ENCODE measurements around the gene EHMT1. TPM values are rescaled to one million over a fixed set of nuclear protein-coding genes. Genes with fewer than 3 reads are reported as not detected.

EHMT1 gene
- total and polyA plus RNA-seq, 9 of the 15 experiments (the other 6 are each of a cell fraction or from before 2014, with no cell fraction given), result 2.2 to 76.0 (median 36.4) TPM

DNA sequence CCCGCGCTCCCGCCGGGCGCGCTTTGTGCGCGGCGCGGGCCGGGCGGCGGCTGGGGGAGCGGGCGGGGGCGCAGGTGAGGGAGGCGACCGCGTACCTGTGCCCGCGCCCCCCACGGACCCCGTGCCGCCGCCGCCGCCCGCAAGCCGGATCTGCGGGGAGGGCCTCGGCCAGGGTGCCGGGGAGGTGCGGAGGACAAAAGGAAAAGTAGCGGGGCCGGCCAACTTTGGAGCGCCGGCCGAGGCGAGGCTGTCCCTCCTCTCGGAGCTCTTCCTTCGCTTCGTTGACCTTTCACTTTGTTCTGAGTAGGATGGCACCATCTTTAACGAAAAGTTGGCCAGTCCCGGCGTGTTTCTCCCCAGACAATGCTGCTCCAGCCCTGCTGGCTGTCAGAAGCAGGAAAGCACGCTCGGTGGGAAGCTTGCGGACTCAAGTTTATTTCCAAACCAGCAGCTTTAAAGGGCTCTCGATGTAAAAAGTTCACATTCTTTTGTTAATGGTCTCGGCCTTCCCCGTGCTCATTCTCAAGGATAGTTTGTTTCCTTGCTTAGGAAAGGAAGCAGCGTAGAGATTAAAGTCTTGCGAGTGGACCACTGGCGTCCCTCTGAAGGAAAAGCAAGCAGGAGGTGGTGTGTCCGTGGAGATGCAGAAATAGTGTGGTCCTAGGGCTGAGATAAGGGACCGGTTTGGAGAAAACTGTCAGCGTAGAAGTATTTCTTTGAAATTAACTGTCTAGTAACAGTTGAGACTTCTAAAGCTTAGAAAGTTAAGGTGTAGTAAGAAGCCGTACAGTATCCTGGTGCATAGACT is 639 bp downstream of the EHMT1 start (continued):
- TF ChIP-seq, protein P1, sequence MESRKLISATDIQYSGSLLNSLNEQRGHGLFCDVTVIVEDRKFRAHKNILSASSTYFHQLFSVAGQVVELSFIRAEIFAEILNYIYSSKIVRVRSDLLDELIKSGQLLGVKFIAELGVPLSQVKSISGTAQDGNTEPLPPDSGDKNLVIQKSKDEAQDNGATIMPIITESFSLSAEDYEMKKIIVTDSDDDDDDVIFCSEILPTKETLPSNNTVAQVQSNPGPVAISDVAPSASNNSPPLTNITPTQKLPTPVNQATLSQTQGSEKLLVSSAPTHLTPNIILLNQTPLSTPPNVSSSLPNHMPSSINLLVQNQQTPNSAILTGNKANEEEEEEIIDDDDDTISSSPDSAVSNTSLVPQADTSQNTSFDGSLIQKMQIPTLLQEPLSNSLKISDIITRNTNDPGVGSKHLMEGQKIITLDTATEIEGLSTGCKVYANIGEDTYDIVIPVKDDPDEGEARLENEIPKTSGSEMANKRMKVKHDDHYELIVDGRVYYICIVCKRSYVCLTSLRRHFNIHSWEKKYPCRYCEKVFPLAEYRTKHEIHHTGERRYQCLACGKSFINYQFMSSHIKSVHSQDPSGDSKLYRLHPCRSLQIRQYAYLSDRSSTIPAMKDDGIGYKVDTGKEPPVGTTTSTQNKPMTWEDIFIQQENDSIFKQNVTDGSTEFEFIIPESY (CRISPR knock-in tag; IDR thresholded peaks at IDR 0.05), result 0 out of 2 replicates have a peak, but pooled peaks have one; percentile 40
- 0 out of 2 replicates have a peak, but pooled peaks have one; percentile 16 for TF ChIP-seq DPF2 (IDR thresholded peaks at IDR 0.05)
- TF ChIP-seq, protein P2, sequence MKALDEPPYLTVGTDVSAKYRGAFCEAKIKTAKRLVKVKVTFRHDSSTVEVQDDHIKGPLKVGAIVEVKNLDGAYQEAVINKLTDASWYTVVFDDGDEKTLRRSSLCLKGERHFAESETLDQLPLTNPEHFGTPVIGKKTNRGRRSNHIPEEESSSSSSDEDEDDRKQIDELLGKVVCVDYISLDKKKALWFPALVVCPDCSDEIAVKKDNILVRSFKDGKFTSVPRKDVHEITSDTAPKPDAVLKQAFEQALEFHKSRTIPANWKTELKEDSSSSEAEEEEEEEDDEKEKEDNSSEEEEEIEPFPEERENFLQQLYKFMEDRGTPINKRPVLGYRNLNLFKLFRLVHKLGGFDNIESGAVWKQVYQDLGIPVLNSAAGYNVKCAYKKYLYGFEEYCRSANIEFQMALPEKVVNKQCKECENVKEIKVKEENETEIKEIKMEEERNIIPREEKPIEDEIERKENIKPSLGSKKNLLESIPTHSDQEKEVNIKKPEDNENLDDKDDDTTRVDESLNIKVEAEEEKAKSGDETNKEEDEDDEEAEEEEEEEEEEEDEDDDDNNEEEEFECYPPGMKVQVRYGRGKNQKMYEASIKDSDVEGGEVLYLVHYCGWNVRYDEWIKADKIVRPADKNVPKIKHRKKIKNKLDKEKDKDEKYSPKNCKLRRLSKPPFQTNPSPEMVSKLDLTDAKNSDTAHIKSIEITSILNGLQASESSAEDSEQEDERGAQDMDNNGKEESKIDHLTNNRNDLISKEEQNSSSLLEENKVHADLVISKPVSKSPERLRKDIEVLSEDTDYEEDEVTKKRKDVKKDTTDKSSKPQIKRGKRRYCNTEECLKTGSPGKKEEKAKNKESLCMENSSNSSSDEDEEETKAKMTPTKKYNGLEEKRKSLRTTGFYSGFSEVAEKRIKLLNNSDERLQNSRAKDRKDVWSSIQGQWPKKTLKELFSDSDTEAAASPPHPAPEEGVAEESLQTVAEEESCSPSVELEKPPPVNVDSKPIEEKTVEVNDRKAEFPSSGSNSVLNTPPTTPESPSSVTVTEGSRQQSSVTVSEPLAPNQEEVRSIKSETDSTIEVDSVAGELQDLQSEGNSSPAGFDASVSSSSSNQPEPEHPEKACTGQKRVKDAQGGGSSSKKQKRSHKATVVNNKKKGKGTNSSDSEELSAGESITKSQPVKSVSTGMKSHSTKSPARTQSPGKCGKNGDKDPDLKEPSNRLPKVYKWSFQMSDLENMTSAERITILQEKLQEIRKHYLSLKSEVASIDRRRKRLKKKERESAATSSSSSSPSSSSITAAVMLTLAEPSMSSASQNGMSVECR (CRISPR knock-in tag; IDR thresholded peaks at IDR 0.05), result peak; percentile 28; the same call in 1 of the 2 replicates
- TF ChIP-seq NRF1 (conservative IDR thresholded peaks at IDR 0.05 in 1 of 2, IDR thresholded peaks at IDR 0.05 in 1 of 2), result 0 out of 4 replicates have a peak, but pooled peaks have one; percentile 10 to 18
- TF ChIP-seq, protein P3, sequence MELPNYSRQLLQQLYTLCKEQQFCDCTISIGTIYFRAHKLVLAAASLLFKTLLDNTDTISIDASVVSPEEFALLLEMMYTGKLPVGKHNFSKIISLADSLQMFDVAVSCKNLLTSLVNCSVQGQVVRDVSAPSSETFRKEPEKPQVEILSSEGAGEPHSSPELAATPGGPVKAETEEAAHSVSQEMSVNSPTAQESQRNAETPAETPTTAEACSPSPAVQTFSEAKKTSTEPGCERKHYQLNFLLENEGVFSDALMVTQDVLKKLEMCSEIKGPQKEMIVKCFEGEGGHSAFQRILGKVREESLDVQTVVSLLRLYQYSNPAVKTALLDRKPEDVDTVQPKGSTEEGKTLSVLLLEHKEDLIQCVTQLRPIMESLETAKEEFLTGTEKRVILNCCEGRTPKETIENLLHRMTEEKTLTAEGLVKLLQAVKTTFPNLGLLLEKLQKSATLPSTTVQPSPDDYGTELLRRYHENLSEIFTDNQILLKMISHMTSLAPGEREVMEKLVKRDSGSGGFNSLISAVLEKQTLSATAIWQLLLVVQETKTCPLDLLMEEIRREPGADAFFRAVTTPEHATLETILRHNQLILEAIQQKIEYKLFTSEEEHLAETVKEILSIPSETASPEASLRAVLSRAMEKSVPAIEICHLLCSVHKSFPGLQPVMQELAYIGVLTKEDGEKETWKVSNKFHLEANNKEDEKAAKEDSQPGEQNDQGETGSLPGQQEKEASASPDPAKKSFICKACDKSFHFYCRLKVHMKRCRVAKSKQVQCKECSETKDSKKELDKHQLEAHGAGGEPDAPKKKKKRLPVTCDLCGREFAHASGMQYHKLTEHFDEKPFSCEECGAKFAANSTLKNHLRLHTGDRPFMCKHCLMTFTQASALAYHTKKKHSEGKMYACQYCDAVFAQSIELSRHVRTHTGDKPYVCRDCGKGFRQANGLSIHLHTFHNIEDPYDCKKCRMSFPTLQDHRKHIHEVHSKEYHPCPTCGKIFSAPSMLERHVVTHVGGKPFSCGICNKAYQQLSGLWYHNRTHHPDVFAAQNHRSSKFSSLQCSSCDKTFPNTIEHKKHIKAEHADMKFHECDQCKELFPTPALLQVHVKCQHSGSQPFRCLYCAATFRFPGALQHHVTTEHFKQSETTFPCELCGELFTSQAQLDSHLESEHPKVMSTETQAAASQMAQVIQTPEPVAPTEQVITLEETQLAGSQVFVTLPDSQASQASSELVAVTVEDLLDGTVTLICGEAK (IDR thresholded peaks at IDR 0.05), result 0 out of 2 replicates have a peak, but pooled peaks have one; percentile 19
- TF ChIP-seq, protein P3 (CRISPR knock-in tag; IDR thresholded peaks at IDR 0.05), result no peak
- 0 out of 2 replicates have a peak, but pooled peaks have one; percentile 38 for TF ChIP-seq NR1H2 (CRISPR knock-in tag; IDR thresholded peaks at IDR 0.05)
- TF ChIP-seq, protein P4, sequence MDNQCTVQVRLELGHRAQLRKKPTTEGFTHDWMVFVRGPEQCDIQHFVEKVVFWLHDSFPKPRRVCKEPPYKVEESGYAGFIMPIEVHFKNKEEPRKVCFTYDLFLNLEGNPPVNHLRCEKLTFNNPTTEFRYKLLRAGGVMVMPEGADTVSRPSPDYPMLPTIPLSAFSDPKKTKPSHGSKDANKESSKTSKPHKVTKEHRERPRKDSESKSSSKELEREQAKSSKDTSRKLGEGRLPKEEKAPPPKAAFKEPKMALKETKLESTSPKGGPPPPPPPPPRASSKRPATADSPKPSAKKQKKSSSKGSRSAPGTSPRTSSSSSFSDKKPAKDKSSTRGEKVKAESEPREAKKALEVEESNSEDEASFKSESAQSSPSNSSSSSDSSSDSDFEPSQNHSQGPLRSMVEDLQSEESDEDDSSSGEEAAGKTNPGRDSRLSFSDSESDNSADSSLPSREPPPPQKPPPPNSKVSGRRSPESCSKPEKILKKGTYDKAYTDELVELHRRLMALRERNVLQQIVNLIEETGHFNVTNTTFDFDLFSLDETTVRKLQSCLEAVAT (IDR thresholded peaks at IDR 0.05), result no peak
